HEK293 (cell line): ENCODE results near the gene TANGO2.

Experiments used
- SP2 ChIP-seq: fragments of 450-650 bp; formaldehyde crosslinking; IDR thresholded peaks from 2 replicates; pipeline ENCODE4 v1.5.1; 2016; ENCODE audit warnings: missing biosample characterization, missing genetic modification characterization
- TCF7L2 ChIP-seq: IDR thresholded peaks from 2 replicates; pipeline ENCODE4 v1.6.1; 2011; ENCODE audit warnings: low read depth, mild to moderate bottlenecking, inconsistent platforms, low read length, moderate library complexity, borderline replicate concordance
- ZSCAN5A ChIP-seq: fragments of 450-650 bp; formaldehyde crosslinking; IDR thresholded peaks from 2 replicates; pipeline ENCODE4 v1.5.1; 2016; ENCODE audit warnings: missing biosample characterization, missing genetic modification characterization

GRCh38 chr22:19973551-19974267, 47.2 kb upstream of the TANGO2 start:
- TF ChIP-seq ZSCAN5A = no peak
- no peak for TF ChIP-seq SP2 (tag by site-specific recombination)
- TF ChIP-seq TCF7L2 = no peak
